ENCODE data around the gene UTP3. TPM values are rescaled to one million over a fixed set of nuclear protein-coding genes. Genes with fewer than 3 reads are reported as not detected.

The UTP3 gene
- total RNA-seq, 1 donor from 2014 or later: 30.5 TPM

Other genes with a start within 250 kb of the UTP3 start
- not detected in 2 replicates for gene MUC7, start 216.3 kb upstream of the UTP3 start, total RNA-seq
- not detected in 2 replicates for gene AMTN, start 170.0 kb upstream of the UTP3 start, total RNA-seq
- gene AMBN, start 96.3 kb upstream of the UTP3 start, total RNA-seq: not detected in 2 replicates
- not detected in 2 replicates for gene ENAM, start 59.8 kb upstream of the UTP3 start, total RNA-seq
- not detected in 2 replicates for gene JCHAIN, start 22.0 kb upstream of the UTP3 start, total RNA-seq
- gene RUFY3, start 33.4 kb downstream of the UTP3 start, total RNA-seq: 9.3 and 13.5 TPM in 2 replicates
- gene GRSF1, start 151.4 kb downstream of the UTP3 start, total RNA-seq: 70.0 and 71.3 TPM in 2 replicates
- gene MOB1B, start 213.8 kb downstream of the UTP3 start, total RNA-seq: 20.2 and 20.8 TPM in 2 replicates

Data from T-helper 1 cell treated with Interleukin-12 subunit alpha and Interleukin-12 subunit beta and Interleukin-4 antibody, amounts not matched to agents 30 ng/mL and 1 ng/mL, for 36 hours (primary cell).